ENCODE results near the gene ACACA. TPM values are rescaled to one million over a fixed set of nuclear protein-coding genes. Genes with fewer than 3 reads are reported as not detected.

The ACACA gene
- total RNA-seq, 2 experiments from 2014 or later, result 38.7 TPM

DNA sequence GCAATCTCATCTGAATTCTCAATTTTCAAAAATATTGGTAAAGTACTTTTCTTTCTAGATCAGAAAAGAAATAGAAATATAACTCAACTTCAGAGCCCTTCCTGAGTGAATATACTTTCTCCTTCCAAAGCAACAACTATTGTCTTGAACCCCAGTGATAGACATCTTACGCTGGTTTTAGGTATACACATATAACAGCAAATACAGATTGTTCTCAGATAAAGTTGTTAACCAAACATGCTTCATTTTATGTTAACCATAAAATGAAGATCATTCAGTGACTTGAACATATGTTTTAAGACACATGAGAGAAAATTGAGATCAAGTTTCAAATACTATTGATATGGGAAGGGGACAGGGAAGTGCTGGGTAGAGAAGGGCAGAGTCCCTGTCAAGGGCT lies 84.5 kb downstream of the ACACA start:
- H3K27ac Mint-ChIP-seq, result no peak overlapping the region
- H3K4me3 Mint-ChIP-seq, result no peak overlapping the region
- ChIA-PET POLR2A (no interaction called here), CTCF (interaction anchor here (0.7 kb wide), 1 partner anchor 17 kb away, joined by 4 read pairs; no protein-coding TSS in a partner anchor)
- H3K27me3 Mint-ChIP-seq, result no peaks in the 10 kb centered on the region
- H3K36me3 Mint-ChIP-seq (ENCODE audit: low read depth), result peaks cover 9% of the 10 kb centered on the region
- no peaks in the 10 kb centered on the region for H3K9me3 Mint-ChIP-seq
- DNase-seq, result no peak
- no peaks in the 10 kb centered on the region for H3K4me1 Mint-ChIP-seq

DNA sequence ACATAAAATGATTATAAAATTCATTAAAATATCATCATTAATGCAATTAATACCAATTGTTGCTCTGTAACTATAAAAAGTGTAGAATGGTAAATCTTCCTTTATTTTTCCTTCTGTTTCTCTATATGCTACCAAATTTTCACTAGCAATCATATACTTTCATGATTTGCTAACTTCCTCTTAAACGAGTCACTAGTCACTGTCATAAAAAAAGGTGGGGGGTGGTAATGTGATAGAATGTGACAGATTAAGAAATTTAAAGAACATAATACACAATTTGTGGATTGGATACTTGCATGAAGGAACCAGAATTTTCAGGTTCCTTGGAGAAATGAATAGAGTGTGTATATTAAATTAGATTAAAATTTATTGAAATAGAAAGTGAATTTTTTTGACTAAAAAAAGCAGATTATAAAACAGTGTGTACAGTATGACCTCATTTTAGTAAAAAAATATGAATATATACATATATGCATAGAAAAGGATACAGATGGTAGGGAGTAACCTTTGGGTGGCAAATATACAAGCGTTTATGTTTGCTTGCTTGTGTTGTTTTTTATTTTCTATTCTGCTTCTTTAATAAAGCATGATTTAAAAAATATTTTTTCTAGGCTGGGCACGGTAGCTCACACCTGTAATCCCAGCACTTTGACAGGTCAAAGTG lies 87.6 kb downstream of the ACACA start:
- no peak overlapping the region for H3K27ac Mint-ChIP-seq
- DNase-seq, result no peak
- CTCF ChIA-PET, result no interaction called here
- H3K9me3 Mint-ChIP-seq, result no peaks in the 10 kb centered on the region
- POLR2A ChIA-PET, result no interaction called here
- no peaks in the 10 kb centered on the region for H3K27me3 Mint-ChIP-seq
- no peaks in the 10 kb centered on the region for H3K4me1 Mint-ChIP-seq
- peaks cover 15% of the 10 kb centered on the region for H3K36me3 Mint-ChIP-seq (ENCODE audit: low read depth)
- no peak overlapping the region for H3K4me3 Mint-ChIP-seq

DNA sequence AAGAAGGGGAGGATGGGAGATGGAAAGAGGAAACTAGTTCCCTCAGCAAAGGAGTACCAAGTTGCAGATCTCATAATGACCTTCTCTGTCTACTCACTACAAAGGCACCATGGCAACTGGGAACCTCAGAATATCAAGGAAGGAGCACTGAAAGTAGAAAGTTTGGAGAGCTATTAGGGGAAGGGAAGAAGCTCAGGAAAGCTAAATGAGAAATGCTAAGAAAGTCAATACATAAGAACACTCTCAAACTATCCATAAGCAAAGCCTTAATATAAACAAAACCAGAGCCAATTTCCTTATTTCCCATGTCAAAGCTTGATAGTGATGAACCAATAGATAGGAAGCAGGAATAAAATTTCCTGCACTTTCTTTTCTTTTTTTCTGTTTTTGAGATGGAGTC lies 88.8 kb downstream of the ACACA start:
- no peak for DNase-seq
- peaks cover 15% of the 10 kb centered on the region for H3K36me3 Mint-ChIP-seq (ENCODE audit: low read depth)
- no peaks in the 10 kb centered on the region for H3K4me1 Mint-ChIP-seq
- no peak overlapping the region for H3K4me3 Mint-ChIP-seq
- ChIA-PET CTCF (interaction anchor here (1.0 kb wide), 1 partner anchor 12 kb away, joined by 3 read pairs; no protein-coding TSS in a partner anchor), POLR2A (no interaction called here)
- H3K27me3 Mint-ChIP-seq, result no peaks in the 10 kb centered on the region
- no peaks in the 10 kb centered on the region for H3K9me3 Mint-ChIP-seq
- no peak overlapping the region for H3K27ac Mint-ChIP-seq

DNA sequence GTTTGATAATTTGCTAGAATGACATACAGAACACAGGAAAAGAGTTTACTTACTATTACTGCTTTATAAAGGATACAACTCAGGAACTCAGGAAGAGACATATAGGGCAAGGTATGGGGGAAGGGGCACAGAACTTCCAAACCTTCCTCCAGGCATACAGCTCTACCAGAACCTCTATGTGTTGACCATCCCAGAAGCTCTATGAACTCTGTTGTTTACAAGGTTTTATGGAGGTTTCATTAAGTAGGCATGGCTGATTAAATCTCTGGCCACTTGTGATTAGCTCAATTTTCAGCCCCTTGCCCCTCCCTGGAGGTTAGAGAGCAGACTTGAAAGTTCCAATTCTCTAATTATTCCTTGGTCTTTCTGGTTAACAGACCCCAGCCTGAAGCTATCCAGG lies 91.0 kb downstream of the ACACA start:
- no peak for DNase-seq
- Mint-ChIP-seq H3K27ac (no peak overlapping the region), H3K36me3 (ENCODE audit: low read depth) (peaks cover 12% of the 10 kb centered on the region), H3K27me3 (no peaks in the 10 kb centered on the region), H3K4me1 (no peaks in the 10 kb centered on the region), H3K4me3 (no peak overlapping the region), H3K9me3 (no peaks in the 10 kb centered on the region)
- ChIA-PET POLR2A (no interaction called here), CTCF (interaction anchor here (0.9 to 1.6 kb wide), 3 partner anchors 10 to 22 kb away, joined by 3 to 5 read pairs (median 3); no protein-coding TSS in a partner anchor)

DNA sequence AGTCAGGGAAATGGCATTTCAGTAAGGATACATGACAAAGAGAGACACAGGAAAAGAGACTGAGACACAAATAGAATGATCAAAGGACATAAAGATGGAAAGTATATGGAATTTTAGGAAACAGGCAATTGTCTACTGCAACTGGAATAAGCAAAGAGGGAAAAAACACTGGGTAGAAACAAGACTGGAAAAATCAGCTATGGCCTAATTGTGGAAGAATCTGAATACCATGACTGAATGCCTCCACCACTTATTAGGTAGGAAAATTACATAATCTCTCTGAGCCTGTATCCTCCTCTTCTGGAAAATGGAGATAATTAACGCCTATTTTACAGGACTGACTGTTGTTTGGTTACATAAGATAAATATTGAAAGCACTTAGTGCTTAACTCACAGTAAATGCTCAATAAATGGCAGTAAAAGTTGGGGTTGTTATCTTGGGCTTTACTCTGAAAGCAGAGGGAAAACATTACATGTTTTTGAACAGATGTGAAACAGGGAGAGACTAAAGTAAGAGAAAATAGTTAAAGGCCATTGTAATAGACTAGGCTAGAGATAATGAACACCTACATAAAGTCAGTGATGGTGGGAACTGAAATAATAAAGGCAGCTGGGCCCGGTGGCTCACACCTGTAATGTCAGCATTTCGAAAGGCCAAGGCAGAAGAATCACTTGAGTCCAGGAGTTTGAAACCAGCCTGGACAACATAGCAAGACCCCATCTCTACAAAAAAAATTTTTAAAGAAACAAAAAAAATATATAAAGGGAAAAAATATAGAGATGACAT lies 94.3 kb downstream of the ACACA start:
- CTCF ChIA-PET, result no interaction called here
- POLR2A ChIA-PET, result no interaction called here
- no peaks in the 10 kb centered on the region for H3K9me3 Mint-ChIP-seq

GRCh38 chr17:37310940-37311339 lies 95.7 kb downstream of the ACACA start:
- POLR2A ChIA-PET, result interaction anchor here (0.7 kb wide), 1 partner anchor 24 kb away, joined by 3 read pairs; no protein-coding TSS in a partner anchor
- H3K27me3 Mint-ChIP-seq, result no peaks in the 10 kb centered on the region
- no peak overlapping the region for H3K27ac Mint-ChIP-seq
- H3K4me1 Mint-ChIP-seq, result no peaks in the 10 kb centered on the region
- CTCF ChIA-PET, result interaction anchor here (0.7 kb wide), 1 partner anchor 12 kb away, joined by 3 read pairs; no protein-coding TSS in a partner anchor
- H3K9me3 Mint-ChIP-seq, result no peaks in the 10 kb centered on the region
- peaks cover 5% of the 10 kb centered on the region for H3K36me3 Mint-ChIP-seq (ENCODE audit: low read depth)
- H3K4me3 Mint-ChIP-seq, result no peak overlapping the region
- no peak for DNase-seq

More for the DNA sequence above, 94.3 kb downstream of the ACACA start:
- Mint-ChIP-seq H3K27me3 (no peaks in the 10 kb centered on the region), H3K27ac (no peak overlapping the region), H3K36me3 (ENCODE audit: low read depth) (peaks cover 12% of the 10 kb centered on the region), H3K4me1 (no peaks in the 10 kb centered on the region), H3K4me3 (no peak overlapping the region)
- no peak for DNase-seq

GRCh38 chr17:37309051-37309450 lies 97.6 kb downstream of the ACACA start:
- ChIA-PET CTCF (no interaction called here), POLR2A (no interaction called here)
- no peak overlapping the region for H3K4me3 Mint-ChIP-seq
- no peak overlapping the region for H3K27ac Mint-ChIP-seq
- H3K27me3 Mint-ChIP-seq, result no peaks in the 10 kb centered on the region
- H3K9me3 Mint-ChIP-seq, result no peaks in the 10 kb centered on the region
- H3K4me1 Mint-ChIP-seq, result no peaks in the 10 kb centered on the region
- DNase-seq, result no peak
- H3K36me3 Mint-ChIP-seq (ENCODE audit: low read depth), result peaks cover 2% of the 10 kb centered on the region

DNA sequence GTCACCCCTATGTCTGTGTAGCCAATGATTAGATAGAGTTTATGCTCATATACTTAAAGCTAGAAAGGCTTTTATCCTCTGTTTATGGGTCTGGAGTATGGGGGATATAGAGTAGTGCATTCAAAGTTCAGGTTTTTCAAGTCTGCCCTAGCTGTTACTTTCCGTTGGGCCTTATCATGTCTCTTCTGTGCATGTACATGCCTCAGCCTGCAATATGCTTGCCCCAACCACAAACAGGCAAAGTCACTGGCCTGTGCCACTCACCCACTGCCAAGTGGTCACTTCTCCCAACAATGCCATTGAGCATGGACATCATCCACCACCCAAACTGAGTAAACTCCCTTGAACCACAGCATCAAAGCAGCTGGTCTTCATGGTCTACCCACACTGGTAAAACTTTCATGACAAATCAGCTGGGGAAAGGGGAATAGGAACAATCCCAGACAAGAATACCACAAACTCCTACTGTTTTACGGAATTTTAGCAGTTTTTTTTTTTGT lies 101.2 kb downstream of the ACACA start:
- no peak overlapping the region for H3K4me3 Mint-ChIP-seq
- H3K27ac Mint-ChIP-seq, result no peak overlapping the region
- H3K4me1 Mint-ChIP-seq, result no peaks in the 10 kb centered on the region
- H3K9me3 Mint-ChIP-seq, result no peaks in the 10 kb centered on the region
- H3K27me3 Mint-ChIP-seq, result no peaks in the 10 kb centered on the region
- ChIA-PET CTCF (interaction anchor here (0.6 to 1.0 kb wide), 2 partner anchors 10 to 124 kb away, joined by 3 read pairs; no protein-coding TSS in a partner anchor), POLR2A (no interaction called here)
- no peak for DNase-seq
- no peaks in the 10 kb centered on the region for H3K36me3 Mint-ChIP-seq (ENCODE audit: low read depth)

DNA sequence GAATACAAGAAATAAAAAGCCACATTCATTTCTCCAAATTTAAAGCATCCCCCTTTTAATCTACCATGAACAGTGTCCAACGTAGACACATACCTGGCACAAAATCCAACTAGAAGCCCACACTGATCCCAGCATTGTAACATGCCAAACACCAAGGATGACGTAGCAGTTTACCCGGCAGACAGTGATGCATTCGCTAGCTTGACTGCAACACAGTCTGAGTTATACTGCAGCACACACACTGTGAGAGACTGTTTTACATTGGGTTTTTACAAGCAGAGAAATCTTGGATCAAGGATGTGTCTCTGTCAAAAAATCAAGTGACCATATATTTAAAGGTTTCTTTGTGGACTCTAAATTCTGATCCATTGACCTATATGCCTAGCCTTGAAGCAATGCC lies 105.3 kb downstream of the ACACA start:
- no peaks in the 10 kb centered on the region for H3K36me3 Mint-ChIP-seq (ENCODE audit: low read depth)
- no peak overlapping the region for H3K4me3 Mint-ChIP-seq
- no peaks in the 10 kb centered on the region for H3K27me3 Mint-ChIP-seq
- no peak for DNase-seq
- CTCF ChIA-PET, result interaction anchor here (0.6 to 1.3 kb wide), 2 partner anchors 72 to 648 kb away, joined by 3 to 4 read pairs; no protein-coding TSS in a partner anchor
- no peaks in the 10 kb centered on the region for H3K9me3 Mint-ChIP-seq
- H3K4me1 Mint-ChIP-seq, result peaks cover 2% of the 10 kb centered on the region
- POLR2A ChIA-PET, result no interaction called here
- H3K27ac Mint-ChIP-seq, result no peak overlapping the region

DNA sequence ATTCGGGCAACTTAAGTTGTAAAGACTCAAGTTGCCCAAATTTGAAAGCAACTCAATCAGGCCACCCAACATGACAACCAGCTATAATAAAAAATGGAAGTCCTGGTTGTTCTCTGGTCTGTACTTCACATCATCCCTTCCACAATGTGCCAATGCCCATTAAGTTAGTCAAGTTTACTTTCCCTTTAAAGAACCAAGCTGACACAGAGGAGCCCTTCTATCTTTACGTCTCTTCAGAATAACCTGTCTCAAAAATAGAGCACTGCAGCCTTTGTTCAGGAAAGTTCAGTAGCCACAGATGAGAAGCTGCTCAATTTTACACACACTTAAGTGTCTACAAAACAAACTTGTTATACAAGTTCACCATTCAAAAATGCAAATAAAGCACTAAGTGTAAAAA lies 106.0 kb downstream of the ACACA start:
- DNase-seq, result no peak
- Mint-ChIP-seq H3K27ac (no peak overlapping the region), H3K9me3 (no peaks in the 10 kb centered on the region), H3K4me1 (peaks cover 2% of the 10 kb centered on the region), H3K27me3 (no peaks in the 10 kb centered on the region), H3K4me3 (no peak overlapping the region), H3K36me3 (ENCODE audit: low read depth) (no peaks in the 10 kb centered on the region)
- CTCF ChIA-PET, result interaction anchor here (0.6 to 1.3 kb wide), 4 partner anchors 9 to 698 kb away, joined by 3 to 4 read pairs (median 4); no protein-coding TSS in a partner anchor
- POLR2A ChIA-PET, result no interaction called here

- Mint-ChIP-seq H3K4me1 (peaks cover 9% of the 10 kb centered on the region), H3K9me3 (no peaks in the 10 kb centered on the region), H3K36me3 (ENCODE audit: low read depth) (no peaks in the 10 kb centered on the region), H3K4me3 (no peak overlapping the region), H3K27ac (no peak overlapping the region), H3K27me3 (no peaks in the 10 kb centered on the region)
- ChIA-PET CTCF (interaction anchor here (1.0 to 1.2 kb wide), 3 partner anchors 8 to 16 kb away, joined by 3 to 5 read pairs (median 4); no protein-coding TSS in a partner anchor), POLR2A (no interaction called here)
- DNase-seq, result no peak
These were observed 107.2 kb downstream of the ACACA start for GRCh38 chr17:37299257-37299980.

GRCh38 chr17:37295888-37296287 lies 110.7 kb downstream of the ACACA start:
- Mint-ChIP-seq H3K27me3 (no peaks in the 10 kb centered on the region), H3K36me3 (ENCODE audit: low read depth) (no peaks in the 10 kb centered on the region), H3K4me1 (peaks cover 19% of the 10 kb centered on the region), H3K4me3 (no peak overlapping the region), H3K9me3 (no peaks in the 10 kb centered on the region), H3K27ac (no peak overlapping the region)
- ChIA-PET POLR2A (no interaction called here), CTCF (interaction anchor here (0.7 to 1.0 kb wide), 2 partner anchors 18 to 29 kb away, joined by 3 to 5 read pairs; no protein-coding TSS in a partner anchor)
- no peak for DNase-seq

All from activated CD4-positive, alpha-beta T cell treated with anti-CD3 and anti-CD28 coated beads, Interleukin-2, amount 10 ng/mL, durations not matched to agents 7 days and 5 days (primary cell).